Measurements from ENCODE around the gene SEMA5B. TPM values are rescaled to one million over a fixed set of nuclear protein-coding genes. Genes with fewer than 3 reads are reported as not detected.
A peak's percentile ranks its signal among the peaks of the same experiment; 100 is the strongest.

SEMA5B gene
- total and polyA plus RNA-seq, 9 of the 15 experiments (the other 6 are each of a cell fraction or from before 2014, with no cell fraction given): not detected

DNA sequence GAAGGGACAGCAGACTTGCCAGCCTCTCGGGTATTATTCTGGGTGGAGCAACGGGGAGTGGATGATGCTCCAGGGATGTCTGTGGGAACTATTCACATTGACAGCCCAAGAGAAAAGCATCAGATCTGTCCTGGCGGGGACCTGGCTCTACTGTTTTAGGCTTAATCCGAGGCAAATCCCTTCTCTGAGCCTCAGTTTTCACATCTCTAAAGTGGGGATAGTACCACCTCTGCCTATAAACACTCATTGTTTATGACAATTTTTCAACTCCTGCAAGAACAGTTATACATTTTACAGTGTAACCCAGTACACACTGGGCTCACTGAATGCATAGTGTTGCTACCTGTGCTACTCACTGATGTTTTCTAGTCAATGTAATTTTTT is 48.5 kb upstream of the SEMA5B start:
- 88% methylated on average over 4 of the region's 4 CpGs for WGBS (ENCODE audit: insufficient coverage, low coverage, missing lambda C conversion rate)
- Histone ChIP-seq H3K27me3 (ENCODE audit: control insufficient read depth in 2 of 2, insufficient read depth in 2 of 2, low read length in 2 of 2) (no peaks in the 10 kb centered on the region), H3K79me2 (ENCODE audit: control insufficient read depth, insufficient read depth, low read length) (peaks cover 96% of the 10 kb centered on the region), H3K9me3 (replicated peaks; ENCODE audit: control insufficient read depth, insufficient read depth, low read depth, low read length) (no peaks in the 10 kb centered on the region), H3K36me3 (ENCODE audit: control insufficient read depth, insufficient read depth, low read length) (peaks cover 8% of the 10 kb centered on the region; the same call in 2 of the 3 replicates), H3K4me1 (replicated peaks in 1 of 2; ENCODE audit: control insufficient read depth in 2 of 2, insufficient read depth in 2 of 2, low read length in 2 of 2) (peaks cover 8 to 52% of the 10 kb centered on the region in 2 experiments), H3K27ac (ENCODE audit: extremely low read depth, low read depth, low read length) (peak overlapping the region; percentile 14; the same call in 1 of the 3 replicates), H3K9ac (ENCODE audit: insufficient read depth in 1 of 2, low read depth in 2 of 2, low read length in 2 of 2) (no peak overlapping the region), H2AFZ (ENCODE audit: low read depth, low read length) (no peak overlapping the region), H3K4me3 (no peak overlapping the region), H4K20me1 (replicated peaks; ENCODE audit: control insufficient read depth, insufficient read depth, low read length) (peaks cover 36% of the 10 kb centered on the region), H3K4me2 (ENCODE audit: insufficient read depth, low read length) (peak overlapping the region; percentile 26; the same call in 1 of the 2 replicates), H3K9me1 (ENCODE audit: control insufficient read depth, insufficient read depth, low read length) (peaks cover 11% of the 10 kb centered on the region)
- CTCF ChIA-PET (ENCODE audit: low intra/inter-chr PET ratio): no interaction called here
- no peak for ATAC-seq
- FAIRE-seq: no peak
- POLR2A ChIA-PET: interaction anchor here (1.2 kb wide), 1 partner anchor 8 kb away, joined by 20 read pairs; the partner anchor contains the start of gene PDIA5
- intact Hi-C loops (cut with micrococcal nuclease) (no loop called here), in situ Hi-C loops (cut with MboI) (no loop called here)
- no peak for DNase-seq (ENCODE audit: extremely low read depth in 1 of 4, low spot score in 3 of 4)
- no TSS peak for BruUV-seq (replicated peaks)
- TF ChIP-seq GABPB2 (CRISPR knock-in tag; conservative IDR thresholded peaks at IDR 0.05) (no peak), RBM25 (IDR thresholded peaks at IDR 0.05; ENCODE audit: low read depth, low read length, severe bottlenecking) (peak; percentile 97), MEIS2 (IDR thresholded peaks at IDR 0.05; ENCODE audit: partially characterized antibody) (no peak), ZNF696 (CRISPR knock-in tag; conservative IDR thresholded peaks at IDR 0.05) (no peak), BCOR (IDR thresholded peaks at IDR 0.05) (peak; percentile 77), SMARCB1 (IDR thresholded peaks at IDR 0.05; ENCODE audit: insufficient read length, low read depth) (no peak), RBM14 (IDR thresholded peaks at IDR 0.05; ENCODE audit: borderline replicate concordance, insufficient read depth, low read depth, low read length) (no peak), KDM1A (IDR thresholded peaks at IDR 0.05) (peak; percentile 32 to 57; a peak in 1 of 4 replicates)
- TF ChIP-seq, protein P1, sequence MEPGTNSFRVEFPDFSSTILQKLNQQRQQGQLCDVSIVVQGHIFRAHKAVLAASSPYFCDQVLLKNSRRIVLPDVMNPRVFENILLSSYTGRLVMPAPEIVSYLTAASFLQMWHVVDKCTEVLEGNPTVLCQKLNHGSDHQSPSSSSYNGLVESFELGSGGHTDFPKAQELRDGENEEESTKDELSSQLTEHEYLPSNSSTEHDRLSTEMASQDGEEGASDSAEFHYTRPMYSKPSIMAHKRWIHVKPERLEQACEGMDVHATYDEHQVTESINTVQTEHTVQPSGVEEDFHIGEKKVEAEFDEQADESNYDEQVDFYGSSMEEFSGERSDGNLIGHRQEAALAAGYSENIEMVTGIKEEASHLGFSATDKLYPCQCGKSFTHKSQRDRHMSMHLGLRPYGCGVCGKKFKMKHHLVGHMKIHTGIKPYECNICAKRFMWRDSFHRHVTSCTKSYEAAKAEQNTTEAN (CRISPR knock-in tag; IDR thresholded peaks at IDR 0.05): no peak

All from K562 (cell line).